A673 (cell line): ENCODE data around the gene APAF1.

ENCODE experiments used
- EZH2 ChIP-seq: fragments of 200-600 bp; sonication (generic); IDR thresholded peaks from 2 replicates; pipeline ENCODE4 v1.6.1; 2017; ENCODE audit warnings: borderline replicate concordance, low read depth, mild to moderate bottlenecking, mixed read lengths, antibody characterized with exemption, low read length; ENCODE audit not compliant: poor library complexity, severe bottlenecking
- TF ChIP-seq, protein P1 (sequence below): fragments of 300-800, 200-600 bp; sonication (generic); conservative IDR thresholded peaks from 2 replicates; pipeline ENCODE4 v1.5.1; 2017; ENCODE audit warnings: low read depth, mild to moderate bottlenecking, antibody characterized with exemption, low read length, moderate library complexity, mixed read lengths

GRCh38 chr12:98745578-98746391 is 100.7 kb downstream of the APAF1 start:
- TF ChIP-seq, protein P1, sequence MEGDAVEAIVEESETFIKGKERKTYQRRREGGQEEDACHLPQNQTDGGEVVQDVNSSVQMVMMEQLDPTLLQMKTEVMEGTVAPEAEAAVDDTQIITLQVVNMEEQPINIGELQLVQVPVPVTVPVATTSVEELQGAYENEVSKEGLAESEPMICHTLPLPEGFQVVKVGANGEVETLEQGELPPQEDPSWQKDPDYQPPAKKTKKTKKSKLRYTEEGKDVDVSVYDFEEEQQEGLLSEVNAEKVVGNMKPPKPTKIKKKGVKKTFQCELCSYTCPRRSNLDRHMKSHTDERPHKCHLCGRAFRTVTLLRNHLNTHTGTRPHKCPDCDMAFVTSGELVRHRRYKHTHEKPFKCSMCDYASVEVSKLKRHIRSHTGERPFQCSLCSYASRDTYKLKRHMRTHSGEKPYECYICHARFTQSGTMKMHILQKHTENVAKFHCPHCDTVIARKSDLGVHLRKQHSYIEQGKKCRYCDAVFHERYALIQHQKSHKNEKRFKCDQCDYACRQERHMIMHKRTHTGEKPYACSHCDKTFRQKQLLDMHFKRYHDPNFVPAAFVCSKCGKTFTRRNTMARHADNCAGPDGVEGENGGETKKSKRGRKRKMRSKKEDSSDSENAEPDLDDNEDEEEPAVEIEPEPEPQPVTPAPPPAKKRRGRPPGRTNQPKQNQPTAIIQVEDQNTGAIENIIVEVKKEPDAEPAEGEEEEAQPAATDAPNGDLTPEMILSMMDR, result no peak
- no peak for TF ChIP-seq EZH2
